Suppressor macrophage (primary cell): ENCODE data around the gene RCN2.
"Not testable (repeated sequence)": the region's sequence is repeated elsewhere in the genome, so short reads cannot be mapped to it uniquely, and the experiment has no call there.

ENCODE experiments used
- DNase-seq, 4 experiments: peaks; one replicate each; pipeline ENCODE4 v3.0.0-alpha.2; 2020 to 2022

The RCN2 gene

GRCh38 chr15:76932135-76932966, 802 bp downstream of the RCN2 start:
- DNase-seq = peak in 3 of 4 experiments; percentile 3 to 20 (median 13)

GRCh38 chr15:76935620-76936019, 4.1 kb downstream of the RCN2 start:
- DNase-seq = no peak

GRCh38 chr15:76936671-76937070, 5.1 kb downstream of the RCN2 start:
- no peak for DNase-seq

GRCh38 chr15:76938752-76939151, 7.2 kb downstream of the RCN2 start:
- no peak for DNase-seq

GRCh38 chr15:76939715-76940114, 8.2 kb downstream of the RCN2 start:
- DNase-seq = peak in 2 of 4 experiments; percentile 30 to 46

- DNase-seq = no peak
These were observed 10.1 kb downstream of the RCN2 start for GRCh38 chr15:76941636-76942035.

- DNase-seq = no peak
These were observed 10.8 kb downstream of the RCN2 start for GRCh38 chr15:76942331-76942730.

- DNase-seq = no peak
These were observed 14.0 kb downstream of the RCN2 start for GRCh38 chr15:76945494-76946093.

- DNase-seq = no peak
These were observed 15.9 kb downstream of the RCN2 start for GRCh38 chr15:76947454-76947853.

GRCh38 chr15:76951220-76951619, 19.7 kb downstream of the RCN2 start:
- no peak for DNase-seq

GRCh38 chr15:76953913-76954312, 22.4 kb downstream of the RCN2 start:
- no peak for DNase-seq

- DNase-seq = no peak
These were observed 23.2 kb downstream of the RCN2 start for GRCh38 chr15:76954744-76955143.

GRCh38 chr15:76961268-76962011, 29.9 kb downstream of the RCN2 start:
- no peak for DNase-seq

GRCh38 chr15:76962337-76963013, 30.9 kb downstream of the RCN2 start:
- no peak for DNase-seq

- DNase-seq = no peak
These were observed 32.0 kb downstream of the RCN2 start for GRCh38 chr15:76963596-76963995.

GRCh38 chr15:76964157-76964556, 32.6 kb downstream of the RCN2 start:
- DNase-seq = no peak

GRCh38 chr15:76966051-76966450, 34.5 kb downstream of the RCN2 start:
- DNase-seq = not testable (repeated sequence)

GRCh38 chr15:76967067-76967466, 35.5 kb downstream of the RCN2 start:
- no peak for DNase-seq

GRCh38 chr15:76968306-76968705, 36.8 kb downstream of the RCN2 start:
- DNase-seq = no peak

- no peak for DNase-seq
These were observed 41.1 kb downstream of the RCN2 start for GRCh38 chr15:76972389-76973361.

- peak; percentile 66 to 86 (median 78) for DNase-seq
These were observed 41.8 kb downstream of the RCN2 start for GRCh38 chr15:76973362-76973743.

- peak in 1 of 4 experiments; percentile 39 for DNase-seq
These were observed 42.4 kb downstream of the RCN2 start for GRCh38 chr15:76973906-76974305.
